GM21529 (cell line): ENCODE measurements around the gene MPV17L.
"Not testable (repeated sequence)": the region's sequence is repeated elsewhere in the genome, so short reads cannot be mapped to it uniquely, and the experiment has no call there.

ENCODE experiments used
- ATAC-seq: cut with Tn5 transposase; IDR thresholded peaks from one replicate; pipeline ENCODE4 v1.9.1; 2021; ENCODE audit not compliant: unreplicated experiment

The MPV17L gene

DNA sequence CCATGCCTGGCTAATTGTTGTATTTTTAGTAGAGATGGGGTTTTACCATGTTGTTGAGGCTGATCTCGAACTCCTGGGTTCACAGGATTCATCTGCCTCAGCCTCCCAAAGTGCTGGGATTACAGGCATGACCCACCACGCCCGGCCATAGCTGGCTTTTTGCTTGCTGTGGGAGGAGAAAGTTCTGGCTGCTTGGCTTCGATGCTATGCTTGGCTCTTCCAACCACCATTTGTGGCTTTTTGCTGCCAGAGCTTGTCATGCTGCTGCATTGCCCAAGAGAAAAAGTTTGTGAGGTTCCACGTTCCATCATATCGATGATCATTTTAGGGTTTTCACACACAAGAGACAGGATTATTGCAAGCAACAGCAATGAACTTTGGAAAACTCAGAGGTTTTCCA is 55.1 kb downstream of the MPV17L start:
- no peak for ATAC-seq

DNA sequence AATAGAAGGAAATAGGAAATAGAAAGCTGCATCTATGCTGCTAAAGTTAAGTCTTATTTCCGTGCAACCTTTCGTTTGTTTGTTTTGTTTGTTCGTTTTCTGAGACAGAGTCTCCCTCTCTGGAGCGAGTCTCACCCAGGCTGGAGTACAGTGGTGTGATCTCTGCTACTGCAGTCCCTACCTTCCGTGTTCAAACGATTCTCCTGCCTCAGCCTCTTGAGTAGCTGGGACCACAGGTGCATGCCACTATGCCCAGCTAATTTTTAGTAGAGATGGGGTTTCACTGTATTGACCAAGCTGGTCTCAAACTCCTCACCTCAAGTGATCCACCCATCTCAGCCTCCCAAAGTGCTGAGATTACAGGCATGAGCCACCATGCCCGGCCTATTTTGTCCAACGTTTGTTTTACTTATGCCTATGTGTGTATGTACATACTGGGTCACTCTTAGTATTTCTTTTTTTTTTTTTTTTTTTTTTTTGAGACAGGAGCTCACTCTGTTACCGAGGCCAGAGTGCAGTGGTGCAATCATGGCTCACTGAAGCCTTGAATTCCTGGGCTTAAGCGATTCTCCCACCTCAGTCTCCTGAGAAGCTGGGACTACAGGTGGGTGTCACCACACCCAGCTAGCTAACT is 55.7 kb downstream of the MPV17L start:
- no peak for ATAC-seq

DNA sequence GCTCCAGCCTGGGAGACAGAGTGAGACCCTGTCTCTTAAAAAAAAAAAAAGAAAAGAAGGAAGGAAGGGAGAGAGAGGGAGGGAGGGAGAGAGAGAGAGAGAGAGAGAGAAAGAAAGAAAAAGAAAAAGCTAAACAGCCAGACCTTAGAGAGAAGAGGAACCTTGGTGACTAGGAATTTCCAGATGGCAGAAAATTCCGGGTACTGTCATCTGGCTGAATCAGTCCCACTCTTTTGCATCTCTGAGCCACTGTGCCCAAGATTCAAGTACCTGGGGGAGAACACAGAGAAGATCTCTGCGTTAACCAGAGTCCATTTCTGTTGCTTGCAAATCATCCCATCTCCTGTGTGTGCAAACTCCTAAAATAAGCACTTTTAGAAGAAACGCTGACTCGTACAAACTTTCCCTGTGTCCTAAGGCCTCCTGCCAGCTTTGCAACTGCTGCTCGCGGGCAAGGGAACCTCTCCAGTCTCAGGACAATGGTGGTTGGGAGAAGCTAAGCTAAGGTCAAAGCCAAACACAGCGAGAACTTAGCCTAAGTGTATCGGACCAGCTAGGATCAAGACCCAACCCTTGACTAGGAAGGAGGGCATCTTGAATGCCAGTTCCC is 56.8 kb downstream of the MPV17L start:
- ATAC-seq = no peak

DNA sequence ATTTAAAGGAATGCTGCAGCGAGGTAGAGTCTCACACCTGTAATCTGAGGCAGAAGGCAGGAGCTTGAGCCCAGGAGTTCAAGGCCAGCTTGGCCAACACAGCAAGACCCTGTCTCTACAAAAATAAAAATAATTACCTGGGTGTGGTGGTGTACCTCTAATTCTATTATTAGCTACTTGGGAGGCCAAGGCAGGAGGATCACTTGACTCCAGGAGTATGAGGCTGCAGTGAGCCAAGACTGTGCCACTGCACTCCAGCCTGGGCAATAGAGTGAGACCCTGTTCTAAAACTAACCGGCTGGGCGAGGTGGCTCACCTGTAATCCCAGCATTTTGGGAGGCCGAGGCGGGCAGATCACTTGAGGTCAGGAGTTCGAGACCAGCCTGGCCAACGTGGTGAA is 57.7 kb downstream of the MPV17L start:
- not testable (repeated sequence) for ATAC-seq

DNA sequence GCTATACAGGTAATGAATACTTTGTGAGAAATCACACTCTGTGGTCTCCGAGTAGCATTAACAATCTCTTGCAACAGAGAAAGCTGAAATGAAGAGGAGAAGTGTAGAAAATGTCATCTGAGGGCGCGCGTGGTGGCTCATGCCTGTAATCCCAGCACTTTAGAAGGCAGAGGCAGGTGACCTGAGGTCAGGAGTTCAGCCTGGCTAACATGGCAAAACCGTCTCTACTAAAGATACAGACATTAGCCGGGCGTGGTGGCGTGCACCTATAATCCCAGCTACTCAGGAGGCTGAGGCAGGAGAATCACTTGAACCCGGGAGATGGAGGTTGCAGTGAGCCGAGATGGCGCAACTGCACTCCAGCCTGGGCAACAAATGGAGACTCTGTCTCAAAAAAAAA is 59.4 kb downstream of the MPV17L start:
- not testable (repeated sequence) for ATAC-seq

DNA sequence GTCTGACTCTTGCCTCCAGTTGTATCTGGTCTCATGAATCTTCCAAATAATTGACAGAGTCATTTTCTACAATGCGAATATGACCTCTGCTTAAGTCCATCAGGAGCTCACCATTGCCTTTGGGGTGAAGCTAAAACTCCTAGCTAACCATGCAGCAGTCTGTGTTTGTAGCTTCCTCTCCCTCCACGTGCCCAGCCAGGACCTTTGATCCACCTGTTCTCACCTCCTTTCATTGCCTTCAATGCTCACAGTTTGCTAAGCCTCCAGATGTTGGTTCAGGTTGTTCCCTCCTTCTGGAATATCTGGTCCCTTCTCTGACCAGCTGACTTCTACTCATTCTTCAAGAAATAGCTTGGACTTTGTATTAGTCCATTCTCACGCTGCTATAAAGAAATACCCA is 61.8 kb downstream of the MPV17L start:
- ATAC-seq = no peak

DNA sequence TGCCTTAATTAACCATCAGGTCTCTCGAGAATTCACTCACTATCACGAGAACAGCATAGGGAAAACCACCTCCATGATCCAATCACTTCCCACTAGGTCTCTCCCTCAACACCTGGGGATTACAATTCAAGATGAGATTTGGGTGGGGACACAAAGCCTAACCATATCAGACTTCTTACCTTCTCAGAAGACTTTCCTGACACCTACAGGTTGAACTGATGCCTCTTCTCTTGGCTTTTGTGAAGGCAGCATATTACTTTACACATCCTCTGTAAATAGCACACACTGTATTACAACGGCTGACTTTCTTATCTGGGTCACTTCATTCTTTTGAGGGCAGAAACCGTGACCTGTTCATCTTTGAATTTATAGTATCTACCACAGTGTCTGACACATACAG is 62.4 kb downstream of the MPV17L start:
- no peak for ATAC-seq

DNA sequence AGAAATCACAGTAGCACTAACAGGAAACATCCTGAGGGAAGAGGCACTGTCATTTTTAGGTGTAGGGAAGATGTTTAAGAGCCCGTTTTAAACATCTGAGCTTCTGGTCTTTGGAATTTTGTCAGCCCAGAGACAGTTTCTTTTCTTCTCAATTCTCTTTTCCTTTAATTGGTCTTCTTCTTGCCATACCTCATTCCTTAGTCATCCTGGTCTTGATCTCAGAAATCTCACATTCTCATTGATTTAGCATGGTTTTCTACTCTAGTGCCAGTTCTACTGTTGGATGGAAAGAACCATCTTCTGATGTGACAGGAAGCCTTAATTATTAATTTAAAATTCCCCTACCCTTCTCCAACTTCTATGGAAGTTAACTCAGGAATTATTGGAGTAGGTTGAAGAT is 64.2 kb downstream of the MPV17L start:
- ATAC-seq = no peak

DNA sequence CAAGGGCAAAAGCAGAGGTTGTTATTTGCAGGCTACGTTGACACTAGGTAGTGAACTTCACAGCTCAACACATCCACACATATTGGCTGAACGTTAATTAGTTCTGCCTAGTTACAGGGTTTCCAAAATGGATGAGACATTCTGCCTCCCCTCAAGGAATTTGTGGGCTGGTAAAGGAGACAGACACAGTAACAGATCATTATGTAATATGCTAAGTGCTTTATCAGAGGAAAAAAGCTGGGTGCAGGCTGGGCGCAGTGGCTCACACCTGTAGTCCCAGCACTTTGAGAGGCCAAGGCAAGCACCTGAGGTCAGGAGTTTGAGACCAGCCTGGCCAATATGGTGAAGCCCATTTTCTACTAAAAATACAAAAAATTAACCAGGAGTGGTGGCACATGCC is 65.0 kb downstream of the MPV17L start:
- no peak for ATAC-seq

DNA sequence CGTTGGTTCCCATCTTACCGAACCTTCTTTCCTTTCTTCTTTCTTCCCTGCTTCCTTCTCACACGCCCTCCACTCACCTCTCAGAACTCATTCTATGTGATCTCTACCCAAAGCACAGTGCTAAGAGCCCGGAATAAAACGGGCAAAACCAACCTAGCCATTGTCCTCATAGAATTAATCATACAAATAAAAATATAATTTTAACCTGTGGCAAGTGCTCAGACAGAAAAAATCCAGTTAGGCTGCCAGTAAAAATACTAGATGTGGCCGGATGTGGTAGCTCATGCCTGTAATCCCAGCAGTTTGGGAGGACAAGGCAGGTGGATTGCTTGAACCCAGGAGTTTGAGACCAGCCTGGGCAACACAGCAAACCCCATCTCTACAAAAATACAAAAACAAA is 65.8 kb downstream of the MPV17L start:
- no peak for ATAC-seq
